Spleen (tissue), 7 donors: ENCODE data around the gene COL8A1.

Experiments
- CTCF ChIP-seq, 11 experiments: fragments of 200-600 bp in 7 of 11; fragments of 450-650 bp in 4 of 11; sonication (generic) in 4 of 11; IDR thresholded peaks in 8 of 11; conservative IDR thresholded peaks in 3 of 11; 1 replicate in 7 of 11; 2 replicates in 4 of 11; pipeline versions ENCODE4 v1.4.0 to v1.8.0; 2016 to 2021; ENCODE audit warnings: antibody characterized with exemption in 11 of 11, inconsistent platforms in 4 of 11, mild to moderate bottlenecking in 1 of 11
- POLR2A ChIP-seq, 3 donors: fragments of 450-650 bp; IDR thresholded peaks; one replicate each; pipeline ENCODE4 v1.5.1; 2017; ENCODE audit warnings: antibody characterized with exemption in 3 of 3, mild to moderate bottlenecking in 1 of 3
- donor health status: DM: no; HTN: no; CAD: no; lungs with moderate emphysema.
- donor health status: DM: no; HTN: no; CAD: no.
- donor health status: DM: no; HTN: no; CAD: no.

- TF ChIP-seq POLR2A (IDR thresholded peaks at IDR 0.05) (no peak), CTCF (IDR thresholded peaks at IDR 0.05 in 8 of 11, conservative IDR thresholded peaks at IDR 0.05 in 3 of 11) (no peak)
These were observed 206.9 kb downstream of the COL8A1 start for GRCh38 chr3:99845331-99845730.
